ENCODE measurements around the gene PIGA.
"Not testable (repeated sequence)": the region's sequence is repeated elsewhere in the genome, so short reads cannot be mapped to it uniquely, and the experiment has no call there.

PIGA gene

DNA sequence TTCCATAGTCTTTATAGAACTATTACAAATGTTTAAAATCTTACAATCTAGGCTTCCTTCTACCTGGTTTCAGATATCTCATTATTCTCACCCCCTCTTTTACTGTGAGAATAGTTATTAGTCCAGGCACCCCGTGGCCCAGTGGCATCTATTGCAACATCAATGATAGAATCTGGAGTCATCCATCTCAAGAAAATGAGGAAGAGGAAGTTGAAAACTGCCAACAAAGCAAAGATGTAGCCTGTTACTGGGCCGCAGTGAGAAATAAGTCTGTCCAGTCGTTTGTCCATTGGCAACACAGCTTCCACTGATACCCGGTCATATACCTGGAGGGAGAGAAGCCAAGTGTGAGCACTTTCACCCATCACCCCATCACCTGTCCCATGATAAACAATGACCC lies 13.9 kb downstream of the PIGA start:
- no peak for DNase-seq (ENCODE audit: low read depth in 1 of 2, low spot score in 1 of 2)

DNA sequence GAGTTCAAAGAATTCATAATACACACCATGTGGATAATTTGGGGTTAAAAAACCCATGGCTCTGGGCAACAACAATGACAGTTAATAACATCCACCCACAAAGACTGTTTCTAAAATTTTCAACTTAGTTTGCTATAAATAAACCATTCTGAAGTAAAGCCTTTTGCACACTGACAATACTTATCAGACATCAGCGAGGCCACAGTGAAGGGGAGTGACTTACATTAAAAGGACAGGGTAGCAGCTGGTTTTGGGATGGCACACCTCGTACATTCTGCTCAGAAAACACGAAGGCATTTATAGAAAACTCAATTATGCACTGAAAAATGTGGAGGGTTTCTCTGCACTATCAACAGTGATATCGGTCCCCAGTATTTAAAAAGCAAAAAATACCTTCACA lies 15.0 kb downstream of the PIGA start:
- DNase-seq (ENCODE audit: low read depth in 1 of 2, low spot score in 1 of 2) = no peak

DNA sequence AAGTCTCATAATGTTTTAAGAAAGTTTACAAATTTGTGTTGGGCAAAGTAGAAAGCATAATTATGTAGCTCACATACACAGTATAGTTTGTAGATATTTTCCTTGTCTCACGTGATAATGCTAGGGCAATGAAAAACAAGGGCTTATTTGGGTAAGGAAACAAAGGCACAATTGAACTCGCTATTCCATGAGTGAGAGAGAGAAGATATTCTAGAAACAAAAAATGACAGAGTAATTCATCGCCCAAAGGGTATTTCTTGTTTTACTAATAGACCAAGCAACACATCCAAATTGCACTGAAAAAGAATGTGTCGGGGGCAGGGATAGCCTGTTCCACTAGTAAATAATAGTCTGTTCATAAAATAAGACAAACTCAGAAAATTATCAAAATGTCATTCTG lies 16.2 kb downstream of the PIGA start:
- DNase-seq (ENCODE audit: low read depth in 1 of 2, low spot score in 1 of 2) = no peak

DNA sequence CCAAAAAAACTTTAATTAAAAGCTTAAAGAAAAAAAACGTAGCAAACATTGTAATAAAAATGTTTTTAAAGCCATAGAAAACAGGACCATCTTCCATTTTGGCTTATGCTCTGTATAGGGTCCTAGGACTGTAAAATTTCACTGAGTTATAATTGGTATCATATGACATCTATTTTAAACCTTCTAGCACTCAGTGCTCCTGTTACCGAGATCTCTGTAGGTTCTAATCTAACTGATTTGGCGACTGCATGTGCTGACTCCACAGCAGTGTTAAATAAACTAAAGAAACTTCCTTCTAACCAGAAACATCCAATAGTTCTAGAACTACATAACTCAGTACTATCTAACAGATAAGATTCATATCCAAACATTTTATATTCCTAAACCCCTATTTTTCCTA lies 19.8 kb downstream of the PIGA start, which contains the start of gene ASB11:
Gene ASB11 (minus strand): TSS at position 132 of the 400 bp plus-strand sequence. CDS start 35 bp downstream, at position 97.
- no peak for DNase-seq (ENCODE audit: low read depth in 1 of 2, low spot score in 1 of 2)

DNA sequence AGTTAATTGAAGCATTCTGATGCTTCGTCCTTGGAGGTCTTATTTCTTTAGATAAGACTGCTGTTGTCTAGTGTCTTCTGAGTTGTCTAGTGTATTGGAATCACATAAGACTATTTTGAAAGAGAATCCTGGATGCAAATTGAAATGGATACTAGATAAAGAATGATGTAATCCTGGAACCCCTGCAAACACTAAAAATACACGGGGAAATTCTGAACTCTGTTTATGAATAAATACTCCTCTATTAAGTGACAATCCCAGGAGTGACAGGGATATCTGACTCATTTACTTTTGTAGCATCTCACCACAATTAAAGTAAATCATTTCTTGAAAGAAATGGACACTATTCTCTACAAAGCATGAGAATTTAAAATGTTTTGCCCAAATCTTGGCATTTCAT lies 20.9 kb downstream of the PIGA start:
- no peak for DNase-seq (ENCODE audit: low read depth in 1 of 2, low spot score in 1 of 2)

DNA sequence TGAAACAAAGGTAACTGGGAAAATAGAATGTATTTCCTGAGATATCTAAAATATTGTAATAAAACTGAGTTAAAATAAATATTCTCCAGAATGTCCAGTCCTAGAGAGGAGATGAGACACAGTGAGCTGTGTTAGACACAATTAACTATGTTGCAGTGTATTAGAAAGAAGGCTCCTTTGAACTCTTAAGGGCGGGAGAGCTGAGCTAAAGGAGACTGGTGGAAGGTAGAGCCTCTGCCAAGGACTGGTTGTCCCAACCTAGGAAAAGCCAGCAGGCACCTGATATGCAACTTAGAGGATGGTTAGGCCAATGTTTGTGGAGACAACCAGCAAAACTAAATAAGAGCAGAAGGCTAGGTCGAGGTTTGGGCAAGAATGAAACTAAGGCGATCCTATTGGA lies 24.2 kb downstream of the PIGA start:
- no peak for DNase-seq (ENCODE audit: low read depth in 1 of 2, low spot score in 1 of 2)

- no peak for DNase-seq (ENCODE audit: low read depth in 1 of 2, low spot score in 1 of 2)
Observed at GRCh38 chrX:15310117-15310516, 25.2 kb downstream of the PIGA start.

GRCh38 chrX:15305899-15306298 lies 29.4 kb downstream of the PIGA start:
- DNase-seq (ENCODE audit: low read depth in 1 of 2, low spot score in 1 of 2) = not testable (repeated sequence)

DNA sequence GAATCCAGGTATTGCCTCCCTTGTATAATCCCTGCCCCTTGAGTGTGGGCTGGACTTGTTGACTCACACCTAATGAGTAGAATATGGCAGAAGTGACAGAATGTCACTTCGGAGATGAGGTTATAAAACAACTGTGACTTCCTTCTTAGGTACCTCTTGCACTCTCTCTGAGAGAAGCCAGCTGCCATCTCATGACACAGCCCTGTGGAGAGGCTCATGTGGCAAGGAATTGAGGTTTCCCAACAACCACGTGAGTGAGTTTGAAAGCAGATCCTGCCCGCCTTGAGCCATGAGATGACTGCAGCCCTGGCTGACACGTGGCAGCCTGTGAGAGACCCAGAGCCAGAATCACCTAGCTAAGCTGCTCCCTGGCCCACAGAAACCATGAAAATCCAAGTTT lies 33.4 kb downstream of the PIGA start:
- DNase-seq (ENCODE audit: low read depth in 1 of 2, low spot score in 1 of 2) = no peak

- DNase-seq (ENCODE audit: low read depth in 1 of 2, low spot score in 1 of 2) = no peak
Observed at GRCh38 chrX:15299941-15300851, 35.1 kb downstream of the PIGA start.

DNA sequence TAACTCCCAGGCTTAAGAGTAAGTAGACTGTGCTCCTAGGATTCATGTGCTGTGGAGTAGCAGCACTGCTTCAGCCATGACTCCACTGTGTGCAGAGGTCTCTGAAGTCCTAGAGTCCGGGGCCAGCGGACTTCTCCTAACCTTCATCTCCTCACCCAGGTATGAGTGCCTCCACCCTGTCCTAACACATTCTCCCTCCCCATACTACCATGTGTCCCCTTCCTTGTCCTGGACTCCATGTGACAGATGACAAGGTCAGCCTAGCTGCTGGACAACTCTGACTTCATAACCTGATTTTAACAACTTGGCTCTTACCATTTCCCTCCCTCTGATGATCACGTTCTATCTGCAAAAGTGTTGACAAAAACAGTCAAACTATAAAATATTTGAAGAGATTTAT lies 36.5 kb downstream of the PIGA start:
- no peak for DNase-seq (ENCODE audit: low read depth in 1 of 2, low spot score in 1 of 2)

- DNase-seq (ENCODE audit: low read depth in 1 of 2, low spot score in 1 of 2) = no peak
Observed at GRCh38 chrX:15298201-15298600, 37.1 kb downstream of the PIGA start.

DNA sequence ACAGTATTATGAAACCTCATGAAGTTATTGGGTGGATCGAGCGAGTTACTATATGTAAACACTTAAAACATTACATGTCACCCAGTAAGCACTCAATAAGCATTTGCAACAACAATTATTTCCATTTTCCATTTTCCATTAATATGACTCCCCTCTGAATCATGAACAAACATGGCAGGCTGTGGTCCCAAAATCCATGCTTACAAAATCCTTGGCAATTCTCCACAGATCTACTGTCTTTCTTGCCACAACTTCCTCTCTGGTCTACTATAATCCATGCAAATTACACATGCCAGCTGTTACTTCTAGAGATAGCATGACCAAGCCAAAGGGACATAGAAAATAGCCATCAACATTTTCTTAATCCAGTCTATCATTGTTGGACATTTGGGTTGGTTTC lies 41.9 kb downstream of the PIGA start:
- no peak for DNase-seq (ENCODE audit: low read depth in 1 of 2, low spot score in 1 of 2)

DNA sequence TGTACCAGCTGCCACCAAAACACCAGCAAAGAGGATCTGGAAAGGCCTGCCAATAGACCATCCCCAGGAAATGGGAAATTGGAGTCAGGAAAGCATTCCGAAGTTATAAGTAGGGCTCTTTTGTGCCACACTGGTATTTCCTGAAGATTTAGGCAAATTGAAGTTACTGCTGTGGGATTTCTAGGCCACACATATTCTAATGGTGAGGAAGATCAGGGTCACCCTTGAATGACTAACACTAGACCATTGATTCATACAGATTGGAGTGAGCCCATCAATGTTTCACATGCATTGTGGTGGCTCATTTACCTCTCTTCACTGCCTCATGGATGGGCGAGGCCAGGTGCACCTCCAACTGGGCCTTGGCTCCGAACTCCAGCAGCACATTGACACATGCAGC lies 42.5 kb downstream of the PIGA start:
- no peak for DNase-seq (ENCODE audit: low read depth in 1 of 2, low spot score in 1 of 2)

DNA sequence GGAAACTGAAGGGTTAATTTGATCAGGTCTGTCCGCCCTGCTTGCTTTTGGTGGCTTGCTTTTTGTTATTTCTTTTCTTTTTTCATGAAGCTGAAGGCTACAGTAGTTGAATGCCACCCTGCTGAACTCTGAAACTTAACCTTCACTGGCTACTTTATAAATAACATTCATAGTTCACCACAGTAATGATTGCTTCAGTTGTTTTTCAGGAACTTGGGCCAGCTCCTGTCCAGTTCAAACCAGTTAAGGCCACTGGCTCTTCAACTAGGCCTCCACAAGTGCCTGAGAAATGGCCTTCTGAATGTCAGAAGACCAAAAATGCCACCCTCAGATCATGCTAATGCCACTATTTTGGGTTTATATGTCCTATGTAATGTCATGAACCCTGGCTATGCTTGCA lies 57.7 kb downstream of the PIGA start:
- no peak for DNase-seq (ENCODE audit: low read depth in 1 of 2, low spot score in 1 of 2)

DNA sequence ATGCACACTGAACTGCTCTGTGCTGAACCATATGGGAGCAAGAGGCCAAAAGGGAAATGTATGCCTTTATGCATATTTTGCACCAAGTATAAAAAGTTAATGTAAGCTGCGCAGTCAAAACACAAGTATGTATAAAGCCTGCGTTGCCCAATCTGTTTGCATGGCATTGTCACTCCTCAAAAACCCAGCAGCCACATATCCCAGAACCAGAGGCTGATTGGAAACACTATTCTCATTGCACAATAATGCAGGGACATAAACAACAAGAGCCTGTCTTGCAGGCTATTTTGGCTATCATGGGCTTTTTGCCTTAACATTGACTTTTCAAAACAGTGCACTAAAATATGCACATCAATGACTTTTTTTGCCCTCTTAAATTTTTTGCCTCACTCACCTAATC lies 60.4 kb downstream of the PIGA start:
- no peak for DNase-seq (ENCODE audit: low read depth in 1 of 2, low spot score in 1 of 2)

DNA sequence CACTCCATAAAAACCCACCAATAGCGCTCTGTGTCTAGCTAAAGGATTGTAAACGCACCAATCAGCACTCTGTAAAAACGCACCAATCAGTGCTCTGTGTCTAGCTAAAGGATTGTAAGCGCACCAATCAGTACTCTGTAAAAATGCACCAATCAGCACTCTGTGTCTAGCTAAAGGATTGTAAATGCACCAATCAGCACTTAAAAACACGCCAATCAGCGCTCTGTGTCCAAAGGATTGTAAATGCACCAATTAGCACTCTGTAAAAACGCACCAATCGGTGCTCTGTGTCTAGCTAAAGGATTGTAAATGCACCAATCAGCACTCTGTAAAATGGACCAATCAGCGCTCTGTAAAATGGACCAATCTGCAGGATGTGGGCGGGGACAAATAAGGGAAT lies 62.0 kb downstream of the PIGA start:
- not testable (repeated sequence) for DNase-seq (ENCODE audit: low read depth in 1 of 2, low spot score in 1 of 2)

DNA sequence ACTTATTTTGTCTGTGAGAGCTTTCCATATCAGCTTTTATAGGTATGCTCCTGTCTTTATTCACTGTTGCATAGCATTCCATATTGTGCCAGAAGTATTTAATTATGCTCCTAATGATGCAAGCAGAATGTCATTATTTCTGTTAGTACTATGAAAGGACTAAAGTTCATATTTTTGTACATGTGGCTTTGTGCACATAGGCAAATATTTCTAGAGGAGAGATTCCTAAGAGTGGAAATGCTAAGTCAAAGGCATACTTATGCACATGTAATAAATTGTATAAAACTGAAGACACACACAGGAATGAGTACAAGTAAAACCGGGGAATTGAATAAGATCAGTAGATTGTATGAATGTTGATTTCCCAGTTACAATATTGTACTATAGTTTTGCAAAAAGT lies 63.6 kb downstream of the PIGA start:
- DNase-seq (ENCODE audit: low read depth in 1 of 2, low spot score in 1 of 2) = no peak

- no peak for DNase-seq (ENCODE audit: low read depth in 1 of 2, low spot score in 1 of 2)
Observed at GRCh38 chrX:15269618-15270521, 65.5 kb downstream of the PIGA start, which contains the start of gene ASB9. Gene ASB9 (minus strand): TSS chrX:15270083. CDS start chrX:15269874, 209 bp downstream.
